IPS-18c (cell line): ENCODE measurements around the gene SLIT3.
"Not testable (repeated sequence)": the region's sequence is repeated elsewhere in the genome, so short reads cannot be mapped to it uniquely, and the experiment has no call there.

Source experiments
- H3K4me3 ChIP-seq: 2 replicates; pipeline ENCODE4 v1.7.0; 2013; ENCODE audit warnings: low read depth, mild to moderate bottlenecking, low read length, moderate library complexity; ENCODE audit not compliant: insufficient read depth
- H3K9me3 ChIP-seq: one replicate; pipeline ENCODE4 v1.6.1; 2013; ENCODE audit warnings: mild to moderate bottlenecking, low read length, moderate library complexity; ENCODE audit not compliant: control insufficient read depth, insufficient read depth

Gene SLIT3

DNA sequence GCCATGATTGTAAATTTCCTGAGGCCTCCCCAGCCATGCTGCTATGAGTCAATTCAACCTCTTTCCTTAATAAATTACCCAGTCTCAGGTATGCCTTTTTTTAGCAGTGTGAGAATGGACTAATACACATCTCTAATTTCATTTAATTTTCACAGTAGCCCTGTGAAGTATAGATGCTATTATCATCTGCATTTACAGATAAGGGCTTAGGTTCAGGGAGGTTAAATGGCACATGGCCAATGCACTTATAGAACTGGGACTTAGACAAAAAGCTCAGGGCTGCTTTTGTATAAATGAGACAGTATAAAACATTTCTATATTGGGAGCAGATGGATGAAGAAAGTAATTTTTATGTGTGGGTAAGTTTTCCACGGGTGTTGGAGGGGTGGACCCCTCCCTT is 658.9 kb downstream of the SLIT3 start:
- Histone ChIP-seq H3K4me3 (no peak overlapping the region), H3K9me3 (peaks cover 2% of the 10 kb centered on the region)

DNA sequence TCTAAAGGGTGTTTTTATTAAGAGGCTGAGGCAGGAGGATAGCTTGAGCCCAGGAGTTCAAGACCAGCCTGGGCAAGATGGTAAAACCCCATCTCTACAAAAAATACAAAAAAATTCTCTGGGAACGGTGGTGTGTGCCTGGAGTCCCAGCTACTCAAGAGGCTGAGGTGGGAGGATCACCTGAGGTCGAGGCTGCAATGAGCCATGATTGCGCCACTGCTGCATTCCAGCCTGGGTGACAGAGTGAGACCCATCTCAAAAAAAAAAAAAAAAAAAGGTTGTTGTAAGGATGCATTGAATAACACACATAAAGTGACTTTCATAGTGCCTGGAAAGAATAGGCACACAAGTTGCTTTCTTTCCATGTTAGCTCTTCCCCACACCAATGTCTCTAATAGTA is 662.1 kb downstream of the SLIT3 start:
- not testable (repeated sequence) for H3K9me3 ChIP-seq, H3K4me3 ChIP-seq

DNA sequence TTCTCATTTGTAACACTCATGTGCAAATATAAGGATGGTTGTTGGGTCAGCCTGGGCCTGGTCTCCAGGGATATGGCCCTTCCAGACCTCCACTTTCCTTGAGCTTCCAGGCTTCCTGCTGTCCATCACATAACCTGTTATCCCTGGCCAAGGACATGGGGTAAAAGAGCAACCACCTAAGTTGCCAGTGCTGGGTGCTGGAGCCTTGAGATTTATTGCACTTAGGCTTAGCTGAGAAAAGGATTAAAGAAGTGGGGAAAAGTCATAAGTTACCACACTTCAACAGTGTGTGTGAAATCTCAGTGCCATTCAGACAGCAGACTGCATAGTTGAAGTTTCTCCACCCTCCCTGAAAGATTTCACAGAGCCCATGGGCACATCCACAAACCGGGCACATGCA is 663.1 kb downstream of the SLIT3 start:
- H3K9me3 ChIP-seq = peaks cover 2% of the 10 kb centered on the region
- no peak overlapping the region for H3K4me3 ChIP-seq

- peaks cover 2% of the 10 kb centered on the region for H3K9me3 ChIP-seq
- H3K4me3 ChIP-seq = no peak overlapping the region
Observed at GRCh38 chr5:168637281-168637680, 663.7 kb downstream of the SLIT3 start.

- not testable (repeated sequence) for H3K4me3 ChIP-seq, H3K9me3 ChIP-seq
Observed at GRCh38 chr5:168630958-168631357, 670.0 kb downstream of the SLIT3 start.

DNA sequence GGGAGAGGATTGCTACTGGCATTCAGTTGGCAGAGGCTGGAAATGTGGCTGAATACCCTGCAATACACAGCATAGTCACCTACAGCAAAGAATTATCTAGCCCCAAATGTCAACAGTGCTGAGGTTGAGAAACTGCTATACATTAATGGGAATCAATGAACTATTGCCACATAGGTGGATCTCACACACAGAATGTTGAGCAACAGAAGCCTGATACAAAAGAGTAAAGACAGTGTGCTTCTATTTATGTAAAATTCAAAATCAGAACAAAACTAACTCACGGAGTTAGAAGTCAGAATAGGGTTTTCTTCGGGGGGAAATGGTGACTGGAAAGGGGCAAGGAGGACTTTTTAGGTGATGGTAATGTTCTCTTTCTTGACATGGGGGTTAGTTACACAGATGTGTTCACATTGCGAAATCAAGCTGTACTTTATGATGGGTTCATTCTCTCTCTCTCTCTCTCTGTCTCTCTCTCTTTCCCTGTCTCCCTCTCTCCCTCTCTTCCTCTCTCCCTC is 676.0 kb downstream of the SLIT3 start:
- Histone ChIP-seq H3K9me3 (peaks cover 3% of the 10 kb centered on the region), H3K4me3 (no peak overlapping the region)

- Histone ChIP-seq H3K4me3 (no peak overlapping the region), H3K9me3 (no peaks in the 10 kb centered on the region)
Observed at GRCh38 chr5:168620807-168621206, 680.1 kb downstream of the SLIT3 start.

- H3K9me3 ChIP-seq = no peaks in the 10 kb centered on the region
Observed at GRCh38 chr5:168614661-168615060, 686.3 kb downstream of the SLIT3 start.

DNA sequence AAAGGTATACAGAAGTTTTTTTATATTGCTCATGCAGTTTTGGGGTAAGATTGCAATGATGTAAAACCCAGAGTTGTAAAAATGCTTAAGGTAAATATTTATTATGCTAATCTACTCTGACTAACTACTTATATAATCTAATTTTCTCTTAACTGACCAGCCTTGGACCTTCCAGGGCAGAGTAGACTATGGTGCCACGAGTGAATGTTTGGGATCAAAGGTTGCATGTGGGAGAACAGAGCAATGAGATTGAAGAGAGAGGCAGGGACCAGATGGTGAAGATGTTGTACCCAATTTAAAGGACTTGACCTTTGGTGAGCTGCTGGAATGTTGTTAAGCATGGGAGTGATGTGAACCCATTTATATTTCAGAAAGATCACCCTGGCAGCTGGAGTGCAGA is 686.9 kb downstream of the SLIT3 start:
- Histone ChIP-seq H3K4me3 (no peak overlapping the region), H3K9me3 (no peaks in the 10 kb centered on the region)

More at GRCh38 chr5:168614661-168615060, 686.3 kb downstream of the SLIT3 start:
- H3K4me3 ChIP-seq = no peak overlapping the region

DNA sequence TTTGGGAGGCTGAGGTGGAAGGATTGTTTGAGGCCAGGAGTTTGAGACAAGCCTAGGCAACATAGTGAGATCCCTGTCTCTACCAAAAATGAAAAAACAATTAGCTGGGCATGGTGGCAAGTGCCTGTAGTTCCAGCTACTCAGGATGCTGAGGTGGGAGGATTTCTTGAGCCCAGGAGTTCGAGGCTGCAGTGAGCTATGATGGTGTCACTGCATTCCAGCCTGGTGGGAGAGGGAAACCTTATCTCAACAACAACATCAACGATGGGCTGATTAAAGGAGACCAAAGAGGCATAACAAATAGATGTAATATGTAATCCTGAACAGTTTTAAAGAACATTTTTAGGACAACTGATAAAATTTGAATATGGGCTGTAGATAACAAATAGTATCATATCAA is 687.5 kb downstream of the SLIT3 start:
- H3K9me3 ChIP-seq = no peaks in the 10 kb centered on the region

GRCh38 chr5:168612996-168613395 is 687.9 kb downstream of the SLIT3 start:
- H3K4me3 ChIP-seq = no peak overlapping the region

More for the DNA sequence above, 687.5 kb downstream of the SLIT3 start:
- H3K4me3 ChIP-seq = no peak overlapping the region

GRCh38 chr5:168612123-168612522 is 688.8 kb downstream of the SLIT3 start:
- no peak overlapping the region for H3K4me3 ChIP-seq
- H3K9me3 ChIP-seq = no peaks in the 10 kb centered on the region

More at GRCh38 chr5:168612996-168613395, 687.9 kb downstream of the SLIT3 start:
- no peaks in the 10 kb centered on the region for H3K9me3 ChIP-seq
